ENCODE results near the gene ARHGEF10L.
A peak's percentile ranks its signal among the peaks of the same experiment; 100 is the strongest.

The ARHGEF10L gene

GRCh38 chr1:17635811-17636210 lies 96.3 kb downstream of the ARHGEF10L start:
- DNase-seq (ENCODE audit: low spot score), result peak; percentile 75

- DNase-seq (ENCODE audit: low spot score), result no peak
These were observed 97.1 kb downstream of the ARHGEF10L start for GRCh38 chr1:17636612-17637011.

- DNase-seq (ENCODE audit: low spot score), result no peak
These were observed 97.6 kb downstream of the ARHGEF10L start for GRCh38 chr1:17637055-17637454.

DNA sequence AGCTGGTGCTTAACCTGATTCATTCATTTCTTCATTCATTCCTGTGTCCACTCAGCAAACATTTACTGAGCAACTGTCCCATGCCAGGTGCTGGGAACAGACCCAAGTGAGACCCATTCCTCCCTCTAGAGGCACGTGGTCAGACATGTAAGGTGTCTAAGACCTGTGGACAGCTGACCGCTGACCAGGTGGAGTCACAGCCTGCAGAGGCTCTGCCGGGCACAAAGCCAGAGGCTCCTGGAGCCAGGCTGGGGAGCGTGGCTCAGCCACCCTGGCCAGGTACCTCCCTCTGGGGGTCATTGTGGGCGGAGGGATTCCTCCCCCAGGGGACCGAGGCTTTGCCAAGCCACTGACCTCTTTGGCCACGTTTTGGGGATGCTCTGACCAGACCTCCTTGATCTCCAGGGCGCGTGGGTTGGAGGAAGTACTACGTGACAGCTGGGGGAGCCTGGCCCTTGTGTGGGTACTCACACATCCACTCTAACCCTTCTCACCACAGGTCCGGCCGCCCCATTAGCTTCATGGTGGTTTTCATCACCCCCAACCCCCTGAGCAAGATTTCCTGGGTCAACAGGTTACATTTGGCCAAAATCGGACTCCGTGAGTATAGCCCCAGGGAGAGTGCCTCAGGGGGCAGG lies 100.3 kb downstream of the ARHGEF10L start:
- DNase-seq (ENCODE audit: low spot score), result no peak

GRCh38 chr1:17640393-17640792 lies 100.9 kb downstream of the ARHGEF10L start:
- DNase-seq (ENCODE audit: low spot score), result no peak

GRCh38 chr1:17640975-17641374 lies 101.5 kb downstream of the ARHGEF10L start:
- no peak for DNase-seq (ENCODE audit: low spot score)

GRCh38 chr1:17642169-17642568 lies 102.7 kb downstream of the ARHGEF10L start:
- no peak for DNase-seq (ENCODE audit: low spot score)

DNA sequence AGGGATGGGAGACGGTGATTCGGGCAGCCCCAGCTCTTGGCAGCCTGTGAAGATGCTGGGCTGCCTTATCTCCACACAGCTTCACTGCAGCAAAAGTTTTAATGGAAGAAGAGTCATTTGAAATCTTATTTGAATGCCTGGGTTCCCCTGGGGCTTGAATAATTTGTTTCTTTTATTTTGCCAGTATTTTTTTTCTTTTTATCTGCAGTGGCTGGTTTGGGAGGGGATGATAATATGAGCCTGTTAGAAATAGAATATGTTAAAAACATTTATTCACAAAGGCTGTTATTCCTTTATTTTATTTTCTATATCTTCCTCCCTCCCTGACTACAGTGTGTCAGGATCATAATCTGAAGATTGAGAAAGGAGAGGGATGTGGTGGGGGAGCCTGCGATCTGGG lies 103.4 kb downstream of the ARHGEF10L start:
- no peak for DNase-seq (ENCODE audit: low spot score)

- no peak for DNase-seq (ENCODE audit: low spot score)
These were observed 104.6 kb downstream of the ARHGEF10L start for GRCh38 chr1:17643861-17644703.

GRCh38 chr1:17645068-17645911 lies 105.8 kb downstream of the ARHGEF10L start:
- no peak for DNase-seq (ENCODE audit: low spot score)

DNA sequence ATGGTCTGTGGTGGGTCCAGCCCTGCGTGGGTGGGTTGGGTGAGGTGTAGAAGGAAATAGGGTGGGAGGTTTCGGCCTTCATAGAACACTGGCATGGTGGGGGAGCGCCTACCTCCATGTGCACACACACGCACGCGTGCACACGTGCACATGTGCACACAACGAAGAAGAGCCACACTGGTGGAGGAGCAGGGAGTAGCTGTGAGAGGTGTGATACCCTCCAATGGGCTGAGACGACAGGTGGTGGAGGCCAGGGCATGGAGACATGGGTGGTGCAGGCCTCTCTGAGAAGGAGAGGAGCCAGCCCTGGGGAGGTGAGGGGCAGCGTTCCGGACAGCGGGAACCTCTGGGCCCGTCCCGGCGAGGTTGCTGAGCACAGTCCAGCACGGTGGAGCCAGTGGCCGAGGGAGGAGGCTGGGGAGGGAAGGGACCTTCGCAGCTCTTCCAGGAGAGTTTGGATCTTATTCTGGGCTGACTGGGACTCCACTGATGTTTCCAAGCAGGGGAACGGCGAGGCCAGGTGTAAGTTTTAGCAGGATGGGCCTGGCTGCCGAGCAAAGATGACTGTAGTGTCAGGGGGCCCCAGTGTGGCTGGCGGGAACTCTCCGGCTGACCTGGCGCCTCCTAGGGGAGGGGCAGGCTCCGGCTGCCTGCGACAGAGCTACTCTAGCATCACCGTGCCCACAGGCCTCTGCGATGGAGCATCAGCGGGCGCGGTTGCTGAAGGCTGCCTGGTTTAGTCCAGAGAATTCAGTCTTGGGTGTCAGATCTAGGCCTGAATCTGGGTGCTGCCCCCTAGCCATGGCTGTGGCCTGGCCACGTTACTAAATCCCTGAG lies 107.2 kb downstream of the ARHGEF10L start:
- no peak for DNase-seq (ENCODE audit: low spot score)

GRCh38 chr1:17648457-17649145 lies 109.1 kb downstream of the ARHGEF10L start:
- no peak for DNase-seq (ENCODE audit: low spot score)

DNA sequence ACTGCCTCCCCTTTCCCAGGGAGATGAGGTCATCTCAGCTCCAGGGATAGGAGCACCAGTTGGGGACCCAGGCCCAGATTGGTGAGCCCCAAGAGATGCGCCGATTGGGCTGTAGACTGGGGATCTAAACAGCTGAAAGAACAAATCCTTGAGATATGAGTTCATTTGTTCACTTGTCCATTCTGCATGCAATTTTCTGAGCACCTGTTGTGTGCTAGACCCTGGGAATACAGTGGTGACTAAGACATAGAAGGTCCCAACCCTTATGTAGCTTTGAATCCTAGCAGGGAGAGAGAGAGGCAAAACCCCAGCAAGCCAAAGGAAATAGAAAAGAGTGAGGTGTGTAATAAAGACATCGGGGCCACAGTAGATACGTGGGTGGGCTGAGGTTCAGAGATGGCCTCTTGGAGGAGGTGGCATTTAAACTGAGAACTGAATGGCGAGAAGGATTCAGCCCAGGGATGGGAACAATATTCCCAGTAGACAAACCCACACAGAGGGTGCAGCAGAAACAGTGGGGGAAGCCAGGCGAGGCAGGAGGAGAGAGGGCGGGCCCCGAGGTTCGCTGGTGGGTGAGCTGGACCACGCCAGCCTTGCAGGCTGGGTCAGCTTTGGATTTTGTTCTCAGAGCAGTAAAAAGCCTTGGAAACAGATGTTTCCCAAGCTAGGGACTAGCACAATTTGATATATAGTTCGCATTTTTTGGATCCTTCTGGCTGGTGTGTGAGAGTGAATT lies 110.0 kb downstream of the ARHGEF10L start:
- DNase-seq (ENCODE audit: low spot score), result no peak

- DNase-seq (ENCODE audit: low spot score), result no peak
These were observed 113.8 kb downstream of the ARHGEF10L start for GRCh38 chr1:17653276-17653675.

- peak; percentile 65 for DNase-seq (ENCODE audit: low spot score)
These were observed 114.3 kb downstream of the ARHGEF10L start for GRCh38 chr1:17653728-17654351.

DNA sequence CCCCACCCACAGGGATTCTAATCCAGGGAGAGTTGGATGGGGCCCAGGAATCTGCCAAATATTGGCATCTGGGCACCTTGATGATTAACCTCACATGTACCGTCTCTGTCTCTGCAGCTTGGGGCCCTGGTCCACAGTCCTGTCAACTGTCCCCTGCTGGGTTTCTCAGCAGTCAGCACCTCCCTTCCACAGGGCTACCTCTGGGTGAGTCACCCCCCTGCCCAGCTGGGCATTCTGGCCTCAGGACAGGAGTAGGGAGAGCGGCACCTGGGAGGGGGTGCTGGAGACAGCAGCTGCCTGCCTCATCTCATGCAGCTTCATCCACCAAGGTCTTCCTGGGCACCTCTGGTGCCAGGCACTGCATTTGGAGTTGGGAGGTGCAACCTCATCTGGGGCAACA lies 115.0 kb downstream of the ARHGEF10L start:
- DNase-seq (ENCODE audit: low spot score), result no peak

DNA sequence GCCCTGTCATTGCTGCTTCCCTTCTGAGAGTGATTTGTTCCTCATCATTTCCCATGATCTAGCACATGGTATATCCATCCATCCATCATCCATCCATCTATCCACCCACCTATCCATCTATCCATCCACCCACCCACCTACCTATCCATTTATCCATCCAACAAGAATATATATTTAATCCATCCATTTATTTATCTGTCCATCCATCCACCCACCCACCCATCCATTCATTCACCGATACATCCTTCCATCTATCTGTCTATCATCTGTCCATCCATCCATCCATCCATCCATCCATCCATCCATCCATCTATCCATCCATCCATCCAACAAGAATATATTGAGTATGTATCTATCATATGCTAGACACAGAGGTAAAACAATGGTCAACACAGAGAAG lies 115.7 kb downstream of the ARHGEF10L start:
- DNase-seq (ENCODE audit: low spot score), result no peak

DNA sequence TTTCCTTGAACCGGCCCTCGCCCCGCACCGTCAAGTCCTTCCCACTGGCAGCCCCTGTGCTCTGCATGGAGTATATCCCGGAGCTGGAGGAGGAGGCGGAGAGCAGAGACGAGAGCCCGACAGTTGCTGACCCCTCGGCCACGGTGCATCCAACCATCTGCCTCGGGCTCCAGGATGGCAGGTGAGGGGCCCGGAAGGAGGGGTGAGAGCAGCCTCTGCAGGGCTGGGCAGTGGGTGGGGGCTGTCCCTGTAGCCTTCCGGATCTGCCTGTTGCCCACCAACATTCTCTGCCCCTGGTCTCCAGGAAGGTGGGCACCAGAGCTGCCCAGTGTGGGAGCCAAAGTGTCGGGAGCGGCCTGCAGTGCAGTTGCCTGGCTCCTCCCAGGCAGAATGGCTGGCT lies 116.4 kb downstream of the ARHGEF10L start:
- no peak for DNase-seq (ENCODE audit: low spot score)

DNA sequence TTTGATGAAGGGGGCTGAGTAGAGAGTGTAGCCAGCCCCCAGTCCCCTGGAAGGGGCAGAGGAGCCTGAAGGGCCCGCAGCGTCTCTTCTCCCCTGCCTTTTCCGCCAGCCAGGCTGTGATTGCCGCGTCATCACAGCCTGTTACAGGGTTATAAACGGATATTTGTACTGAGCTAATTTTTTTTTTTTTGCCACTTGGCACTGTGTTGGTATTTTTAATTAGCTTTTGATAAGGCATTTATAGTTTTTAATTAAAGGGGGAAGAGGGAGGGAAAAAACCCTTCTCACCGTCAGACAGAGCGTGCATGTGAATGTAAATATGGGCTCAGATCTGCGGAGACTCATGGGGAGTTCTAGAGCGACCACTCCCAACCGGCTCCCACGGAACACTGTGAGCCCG lies 117.9 kb downstream of the ARHGEF10L start:
- no peak for DNase-seq (ENCODE audit: low spot score)

DNA sequence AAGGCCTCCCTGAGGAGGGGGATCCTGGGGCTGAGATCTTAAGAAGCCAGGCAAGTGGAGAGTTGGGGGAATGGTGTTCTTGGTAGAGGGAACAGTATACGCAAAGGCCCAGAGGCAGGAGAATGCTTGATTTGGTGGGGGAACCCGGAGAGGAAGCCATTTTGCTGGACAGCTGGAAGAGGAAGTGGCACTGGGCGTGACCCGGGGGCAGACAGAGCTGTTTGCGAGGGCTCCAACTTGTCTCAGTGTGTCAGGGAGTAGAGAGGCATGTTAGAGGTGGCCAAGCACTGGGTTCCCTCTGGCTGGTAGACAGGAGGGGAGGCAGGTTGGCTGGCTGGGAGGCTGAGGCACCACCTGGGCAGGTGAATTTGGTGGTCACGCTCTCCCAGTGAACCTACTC lies 119.3 kb downstream of the ARHGEF10L start:
- DNase-seq (ENCODE audit: low spot score), result no peak
